ENCODE measurements around the gene MINDY4. TPM values are rescaled to one million over a fixed set of nuclear protein-coding genes. Genes with fewer than 3 reads are reported as not detected.

Gene MINDY4
- total and polyA plus RNA-seq, 2 donors = 1.5 to 1.7 TPM

DNA sequence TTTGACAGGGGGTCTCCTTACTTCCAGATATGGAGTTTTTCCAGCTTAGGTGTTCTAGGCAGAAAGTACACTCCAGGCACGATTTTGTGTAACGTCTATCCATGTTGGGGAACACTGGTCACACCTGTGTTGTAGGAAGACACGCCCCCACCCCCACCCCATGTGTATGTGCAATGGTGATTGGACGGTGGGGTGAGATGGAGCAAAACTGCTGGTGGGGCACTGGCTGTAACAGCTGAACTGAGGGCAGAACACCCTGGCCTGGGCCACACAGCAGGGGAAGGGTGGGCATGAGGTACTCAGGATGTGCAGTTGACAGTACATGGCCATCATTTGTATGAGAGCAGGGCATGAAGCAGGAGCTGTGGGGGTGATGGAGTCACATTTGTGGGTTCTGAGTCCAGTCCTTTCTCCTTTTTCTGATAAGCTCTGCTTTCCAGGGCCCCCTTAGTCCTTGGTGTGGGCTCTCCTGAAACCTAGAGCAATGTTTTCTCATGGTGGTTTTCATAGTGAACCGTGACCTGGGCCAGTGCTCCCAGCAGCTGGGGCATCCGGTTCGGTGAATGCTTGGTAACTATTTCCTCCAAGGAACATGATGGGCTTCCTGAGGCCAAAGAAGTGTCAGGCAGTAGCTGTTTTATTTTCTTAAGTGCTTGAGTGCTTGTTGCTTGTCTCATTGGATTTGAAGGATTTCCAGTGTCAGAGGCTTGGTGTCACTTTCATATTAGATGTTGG is 77.1 kb downstream of the MINDY4 start:
- Histone ChIP-seq H3K27ac (ENCODE audit: low read depth in 1 of 2, low read length in 1 of 2) (peak overlapping the region in 1 of 2 donors; percentile 49), H3K4me1 (ENCODE audit: control insufficient read depth in 2 of 2, insufficient read depth in 2 of 2, low read length in 2 of 2) (peaks cover 0 to 11% of the 10 kb centered on the region in 2 donors), H3K9me3 (ENCODE audit: control insufficient read depth in 2 of 2, insufficient read depth in 1 of 2, low read length in 1 of 2) (no peaks in the 10 kb centered on the region), H3K4me3 (ENCODE audit: low read length in 2 of 2) (no peak overlapping the region), H3K36me3 (ENCODE audit: control insufficient read depth in 2 of 2, insufficient read depth in 2 of 2, low read length in 1 of 2) (no peaks in the 10 kb centered on the region), H3K27me3 (ENCODE audit: control insufficient read depth in 2 of 2, insufficient read depth in 1 of 2, low read length in 1 of 2) (no peaks in the 10 kb centered on the region)
- WGBS = 74% methylated on average over 7 of the region's 7 CpGs
- DNase-seq (ENCODE audit: low read depth in 6 of 9, low spot score in 9 of 9) = no peak

DNA sequence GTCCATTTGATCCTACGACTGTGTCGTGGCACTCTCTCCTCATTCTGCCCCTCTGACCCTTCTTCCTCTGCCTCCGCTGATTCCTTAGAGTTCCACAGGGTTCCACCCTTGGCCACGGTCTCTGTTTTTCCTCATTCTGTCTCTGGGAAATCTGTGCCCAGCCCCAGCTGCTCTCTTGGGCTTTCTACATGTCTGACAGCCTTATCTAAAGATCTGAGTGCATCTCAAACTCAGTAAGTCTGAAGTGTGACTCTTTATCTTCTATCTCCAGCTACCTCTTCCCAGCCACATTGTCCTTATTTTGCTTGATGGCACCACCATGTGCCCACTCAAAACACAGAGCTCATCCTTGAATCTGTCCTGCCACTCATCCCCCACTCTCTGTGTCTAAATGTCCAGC is 78.3 kb downstream of the MINDY4 start:
- H3K27ac ChIP-seq (ENCODE audit: low read depth in 1 of 2, low read length in 1 of 2) = no peak overlapping the region
- peaks cover 0 to 11% of the 10 kb centered on the region in 2 donors for H3K4me1 ChIP-seq (ENCODE audit: control insufficient read depth in 2 of 2, insufficient read depth in 2 of 2, low read length in 2 of 2)
- 93% methylated on average over 4 of the region's 4 CpGs for WGBS

DNA sequence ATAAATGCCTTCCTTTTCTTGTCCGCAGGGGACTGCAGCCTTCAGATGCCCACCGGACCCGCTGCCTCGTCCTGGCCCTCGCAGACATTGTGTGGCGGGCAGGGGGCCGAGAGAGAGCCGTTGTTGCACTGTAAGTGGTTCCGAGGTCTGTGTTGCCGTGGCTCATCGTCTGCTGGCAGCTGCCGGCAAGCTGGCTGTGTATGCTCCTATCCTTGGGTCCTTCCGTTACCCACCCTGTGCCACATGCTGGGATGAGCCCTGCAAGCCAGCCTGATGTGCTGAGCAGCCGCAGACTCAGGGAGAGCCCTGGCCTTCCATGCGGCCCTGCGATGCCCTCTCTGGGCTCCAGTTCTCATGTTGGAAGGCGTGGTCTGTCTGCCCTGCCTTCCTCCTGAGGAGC is 79.2 kb downstream of the MINDY4 start:
- Histone ChIP-seq H3K27ac (ENCODE audit: low read depth in 1 of 2, low read length in 1 of 2) (no peak overlapping the region), H3K36me3 (ENCODE audit: control insufficient read depth in 2 of 2, insufficient read depth in 2 of 2, low read length in 1 of 2) (no peaks in the 10 kb centered on the region), H3K27me3 (ENCODE audit: control insufficient read depth in 2 of 2, insufficient read depth in 1 of 2, low read length in 1 of 2) (no peaks in the 10 kb centered on the region), H3K4me3 (ENCODE audit: low read length in 2 of 2) (no peak overlapping the region), H3K4me1 (ENCODE audit: control insufficient read depth in 2 of 2, insufficient read depth in 2 of 2, low read length in 2 of 2) (peaks cover 0 to 11% of the 10 kb centered on the region in 2 donors), H3K9me3 (ENCODE audit: control insufficient read depth in 2 of 2, insufficient read depth in 1 of 2, low read length in 1 of 2) (no peaks in the 10 kb centered on the region)
- 98% methylated on average over 17 of the region's 17 CpGs for WGBS
- no peak for DNase-seq (ENCODE audit: low read depth in 6 of 9, low spot score in 9 of 9)

More for the DNA sequence above, 78.3 kb downstream of the MINDY4 start:
- no peaks in the 10 kb centered on the region for H3K9me3 ChIP-seq (ENCODE audit: control insufficient read depth in 2 of 2, insufficient read depth in 1 of 2, low read length in 1 of 2)
- H3K36me3 ChIP-seq (ENCODE audit: control insufficient read depth in 2 of 2, insufficient read depth in 2 of 2, low read length in 1 of 2) = no peaks in the 10 kb centered on the region
- H3K4me3 ChIP-seq (ENCODE audit: low read length in 2 of 2) = no peak overlapping the region
- DNase-seq (ENCODE audit: low read depth in 6 of 9, low spot score in 9 of 9) = no peak
- H3K27me3 ChIP-seq (ENCODE audit: control insufficient read depth in 2 of 2, insufficient read depth in 1 of 2, low read length in 1 of 2) = no peaks in the 10 kb centered on the region

DNA sequence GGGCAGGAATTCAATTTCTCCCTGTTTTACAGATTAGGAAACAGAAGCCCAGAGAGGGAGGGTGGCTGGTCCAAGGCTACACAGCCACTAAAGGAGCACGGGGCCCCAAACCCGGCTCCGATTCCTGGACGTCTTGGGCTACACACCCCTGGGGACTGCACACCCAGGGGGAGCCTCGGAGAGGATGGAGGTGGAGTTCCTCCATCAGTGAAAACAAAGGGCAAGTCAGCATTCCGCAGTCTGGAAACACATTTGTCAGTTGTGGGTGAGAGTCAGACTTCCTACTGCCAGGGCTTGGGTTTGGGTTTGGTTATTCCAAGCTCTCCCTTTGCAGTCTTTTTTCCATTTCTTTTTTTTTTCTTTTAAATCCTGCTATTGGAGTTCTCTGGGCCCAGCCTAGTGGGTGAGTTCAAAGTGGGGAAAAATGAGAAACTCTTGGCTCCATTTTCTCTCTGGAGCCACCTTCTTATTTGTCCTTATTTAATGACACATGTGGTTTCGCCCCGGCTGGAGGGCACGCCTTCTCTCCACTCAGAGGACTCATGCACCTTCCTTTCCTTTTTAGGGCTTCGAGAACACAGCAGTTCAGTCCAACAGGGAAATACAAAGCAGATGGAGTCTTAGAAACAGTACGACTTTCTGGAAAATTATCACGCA is 80.6 kb downstream of the MINDY4 start:
- Histone ChIP-seq H3K4me1 (ENCODE audit: control insufficient read depth in 2 of 2, insufficient read depth in 2 of 2, low read length in 2 of 2) (peaks cover 0 to 3% of the 10 kb centered on the region in 2 donors), H3K27me3 (ENCODE audit: control insufficient read depth in 2 of 2, insufficient read depth in 1 of 2, low read length in 1 of 2) (no peaks in the 10 kb centered on the region), H3K36me3 (ENCODE audit: control insufficient read depth in 2 of 2, insufficient read depth in 2 of 2, low read length in 1 of 2) (no peaks in the 10 kb centered on the region), H3K27ac (ENCODE audit: low read depth in 1 of 2, low read length in 1 of 2) (no peak overlapping the region), H3K9me3 (ENCODE audit: control insufficient read depth in 2 of 2, insufficient read depth in 1 of 2, low read length in 1 of 2) (no peaks in the 10 kb centered on the region), H3K4me3 (ENCODE audit: low read length in 2 of 2) (no peak overlapping the region)
- DNase-seq (ENCODE audit: low read depth in 6 of 9, low spot score in 9 of 9) = no peak
- 92% methylated on average over 12 of the region's 12 CpGs for WGBS

DNA sequence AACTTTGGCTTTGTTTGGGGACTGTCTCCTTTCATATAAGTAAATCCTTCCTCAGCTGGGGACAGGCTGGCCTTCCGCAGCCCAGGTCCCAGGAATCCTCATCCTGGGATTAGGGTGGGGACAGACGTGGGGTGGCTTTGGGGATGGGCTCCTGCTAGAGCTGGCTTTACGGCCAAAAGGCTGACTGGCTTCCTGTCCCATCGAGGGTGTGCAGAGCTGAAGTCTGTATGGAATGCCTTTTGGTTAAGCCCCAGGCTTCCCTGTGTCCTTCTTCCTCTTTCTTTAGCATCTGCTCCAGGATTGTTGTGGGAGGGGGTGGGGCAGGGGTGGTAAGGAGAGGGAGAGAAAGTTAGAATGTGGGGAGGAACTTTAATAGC is 81.1 kb downstream of the MINDY4 start:
- Histone ChIP-seq H3K4me1 (ENCODE audit: control insufficient read depth in 2 of 2, insufficient read depth in 2 of 2, low read length in 2 of 2) (peaks cover 0 to 3% of the 10 kb centered on the region in 2 donors), H3K4me3 (ENCODE audit: low read length in 2 of 2) (no peak overlapping the region), H3K9me3 (ENCODE audit: control insufficient read depth in 2 of 2, insufficient read depth in 1 of 2, low read length in 1 of 2) (no peaks in the 10 kb centered on the region), H3K36me3 (ENCODE audit: control insufficient read depth in 2 of 2, insufficient read depth in 2 of 2, low read length in 1 of 2) (no peaks in the 10 kb centered on the region), H3K27ac (ENCODE audit: low read depth in 1 of 2, low read length in 1 of 2) (no peak overlapping the region), H3K27me3 (ENCODE audit: control insufficient read depth in 2 of 2, insufficient read depth in 1 of 2, low read length in 1 of 2) (no peaks in the 10 kb centered on the region)
- no peak for DNase-seq (ENCODE audit: low read depth in 6 of 9, low spot score in 9 of 9)
- 78% methylated on average over 4 of the region's 4 CpGs for WGBS

DNA sequence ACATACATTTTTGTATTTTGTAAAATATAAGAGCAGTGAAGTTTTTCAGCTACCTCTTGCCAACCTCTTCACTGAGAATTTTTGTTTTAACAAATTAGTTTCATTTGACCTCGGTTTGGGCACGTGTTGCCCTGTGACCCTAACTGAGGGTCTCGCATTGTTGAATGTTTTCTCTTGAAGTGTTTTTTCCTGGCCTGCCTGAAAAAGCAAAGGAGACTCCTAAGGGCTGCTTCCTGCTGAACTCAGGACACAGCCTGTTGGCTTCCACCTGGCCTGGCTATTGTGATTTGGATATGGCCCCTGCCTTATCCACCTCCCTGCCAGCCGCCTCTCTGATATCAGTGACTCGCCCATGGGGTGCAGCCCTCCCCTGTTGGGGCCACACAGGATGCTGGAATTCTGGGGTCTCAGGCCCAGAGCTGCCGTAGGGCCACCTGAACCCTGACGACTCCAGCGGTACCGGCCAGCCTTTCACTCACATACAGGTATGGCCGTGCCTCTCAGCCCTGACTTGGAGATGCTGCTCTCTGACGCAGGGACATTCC is 81.6 kb downstream of the MINDY4 start:
- 97% methylated on average over 11 of the region's 11 CpGs for WGBS
- no peaks in the 10 kb centered on the region for H3K36me3 ChIP-seq (ENCODE audit: control insufficient read depth in 2 of 2, insufficient read depth in 2 of 2, low read length in 1 of 2)
- no peak overlapping the region for H3K27ac ChIP-seq (ENCODE audit: low read depth in 1 of 2, low read length in 1 of 2)
- H3K4me3 ChIP-seq (ENCODE audit: low read length in 2 of 2) = no peak overlapping the region
- no peaks in the 10 kb centered on the region for H3K27me3 ChIP-seq (ENCODE audit: control insufficient read depth in 2 of 2, insufficient read depth in 1 of 2, low read length in 1 of 2)
- peaks cover 0 to 3% of the 10 kb centered on the region in 2 donors for H3K4me1 ChIP-seq (ENCODE audit: control insufficient read depth in 2 of 2, insufficient read depth in 2 of 2, low read length in 2 of 2)
- no peak for DNase-seq (ENCODE audit: low read depth in 6 of 9, low spot score in 9 of 9)
- H3K9me3 ChIP-seq (ENCODE audit: control insufficient read depth in 2 of 2, insufficient read depth in 1 of 2, low read length in 1 of 2) = no peaks in the 10 kb centered on the region

DNA sequence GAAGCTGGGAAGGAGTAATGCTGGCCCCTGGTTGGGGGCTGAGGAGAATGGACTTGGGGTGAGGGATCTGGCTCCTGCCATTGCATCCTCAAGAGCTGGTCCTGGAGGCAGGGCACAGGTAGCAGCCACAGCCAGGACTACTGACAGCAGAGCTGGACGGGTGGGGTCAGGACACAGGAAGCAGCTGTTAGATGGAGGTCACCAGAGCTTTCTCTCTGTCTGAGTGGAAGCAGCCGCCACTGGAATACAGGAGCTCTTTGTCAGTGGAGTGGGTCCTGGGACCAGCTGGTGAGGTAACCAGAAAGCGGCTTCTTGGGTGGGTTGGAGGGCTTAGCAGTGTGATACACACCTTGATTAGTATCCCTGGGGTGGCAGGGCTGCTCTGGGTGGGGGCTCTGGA is 82.4 kb downstream of the MINDY4 start:
- H3K4me1 ChIP-seq (ENCODE audit: control insufficient read depth in 2 of 2, insufficient read depth in 2 of 2, low read length in 2 of 2) = no peaks in the 10 kb centered on the region
- 98% methylated on average over 3 of the region's 3 CpGs for WGBS
- H3K4me3 ChIP-seq (ENCODE audit: low read length in 2 of 2) = no peak overlapping the region
- H3K27me3 ChIP-seq (ENCODE audit: control insufficient read depth in 2 of 2, insufficient read depth in 1 of 2, low read length in 1 of 2) = no peaks in the 10 kb centered on the region
- no peaks in the 10 kb centered on the region for H3K36me3 ChIP-seq (ENCODE audit: control insufficient read depth in 2 of 2, insufficient read depth in 2 of 2, low read length in 1 of 2)
- no peak overlapping the region for H3K27ac ChIP-seq (ENCODE audit: low read depth in 1 of 2, low read length in 1 of 2)
- no peak for DNase-seq (ENCODE audit: low read depth in 6 of 9, low spot score in 9 of 9)
- H3K9me3 ChIP-seq (ENCODE audit: control insufficient read depth in 2 of 2, insufficient read depth in 1 of 2, low read length in 1 of 2) = no peaks in the 10 kb centered on the region

DNA sequence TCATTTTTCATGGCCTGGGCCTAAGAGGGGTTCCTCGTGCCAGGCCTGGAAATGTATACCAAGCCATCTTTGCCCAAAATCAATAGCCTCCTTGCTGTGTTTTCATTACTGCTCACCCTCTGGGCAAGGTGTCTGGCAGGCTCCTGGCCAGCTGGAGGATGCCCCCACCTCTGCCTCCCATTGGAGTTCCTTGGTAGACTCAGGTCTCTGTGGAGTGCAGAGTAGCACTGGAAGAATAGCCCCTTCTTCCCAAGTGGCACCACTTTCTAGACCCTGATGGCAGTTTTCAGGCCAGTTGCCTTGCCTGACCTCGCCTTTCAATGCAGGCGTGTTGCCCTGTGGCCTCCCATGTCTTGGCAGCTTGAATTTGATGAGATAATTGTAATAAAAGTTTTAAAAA is 84.7 kb downstream of the MINDY4 start:
- H3K4me3 ChIP-seq (ENCODE audit: low read length in 2 of 2) = no peak overlapping the region
- H3K27me3 ChIP-seq (ENCODE audit: control insufficient read depth in 2 of 2, insufficient read depth in 1 of 2, low read length in 1 of 2) = no peaks in the 10 kb centered on the region
- H3K9me3 ChIP-seq (ENCODE audit: control insufficient read depth in 2 of 2, insufficient read depth in 1 of 2, low read length in 1 of 2) = peaks cover 0 to 2% of the 10 kb centered on the region in 2 donors
- H3K36me3 ChIP-seq (ENCODE audit: control insufficient read depth in 2 of 2, insufficient read depth in 2 of 2, low read length in 1 of 2) = no peaks in the 10 kb centered on the region
- no peaks in the 10 kb centered on the region for H3K4me1 ChIP-seq (ENCODE audit: control insufficient read depth in 2 of 2, insufficient read depth in 2 of 2, low read length in 2 of 2)
- 96% methylated on average over 3 of the region's 3 CpGs for WGBS
- no peak for DNase-seq (ENCODE audit: low read depth in 6 of 9, low spot score in 9 of 9)
- H3K27ac ChIP-seq (ENCODE audit: low read depth in 1 of 2, low read length in 1 of 2) = no peak overlapping the region

DNA sequence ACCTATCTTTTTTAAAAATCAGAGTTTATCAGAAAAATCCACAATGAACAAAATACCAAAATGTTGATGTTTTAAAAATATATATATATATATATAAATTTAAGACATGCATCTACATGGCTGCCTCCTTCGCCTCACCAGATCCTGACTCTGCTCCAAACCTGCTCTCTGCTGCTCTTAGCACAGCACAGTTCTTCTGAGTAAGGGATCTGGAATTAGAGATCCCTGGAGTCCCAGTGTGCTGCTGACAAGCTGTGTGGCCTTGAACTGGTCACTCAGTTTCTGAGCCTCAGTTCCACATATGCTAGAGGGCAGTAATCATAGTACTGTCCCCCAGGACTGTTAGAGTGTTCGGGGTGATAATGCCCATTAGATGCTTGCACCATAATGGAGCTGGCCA is 87.4 kb downstream of the MINDY4 start:
- H3K4me1 ChIP-seq (ENCODE audit: control insufficient read depth in 2 of 2, insufficient read depth in 2 of 2, low read length in 2 of 2) = no peaks in the 10 kb centered on the region
- no peak for DNase-seq (ENCODE audit: low read depth in 6 of 9, low spot score in 9 of 9)
- WGBS = 98% methylated on average over 2 of the region's 2 CpGs

More for the DNA sequence above, 87.4 kb downstream of the MINDY4 start:
- Histone ChIP-seq H3K36me3 (ENCODE audit: control insufficient read depth in 2 of 2, insufficient read depth in 2 of 2, low read length in 1 of 2) (no peaks in the 10 kb centered on the region), H3K27ac (ENCODE audit: low read depth in 1 of 2, low read length in 1 of 2) (no peak overlapping the region), H3K27me3 (ENCODE audit: control insufficient read depth in 2 of 2, insufficient read depth in 1 of 2, low read length in 1 of 2) (no peaks in the 10 kb centered on the region), H3K9me3 (ENCODE audit: control insufficient read depth in 2 of 2, insufficient read depth in 1 of 2, low read length in 1 of 2) (peaks cover 0 to 2% of the 10 kb centered on the region in 2 donors), H3K4me3 (ENCODE audit: low read length in 2 of 2) (no peak overlapping the region)
